Type B pancreatic cell (in vitro differentiated cells): ENCODE measurements around the gene CHAF1A. TPM values are rescaled to one million over a fixed set of nuclear protein-coding genes. Genes with fewer than 3 reads are reported as not detected.

ENCODE experiments used
- DNase-seq: peaks from one replicate; pipeline ENCODE4 v3.0.0; 2021; ENCODE audit warnings: mixed read lengths; ENCODE audit not compliant: unreplicated experiment; ENCODE audit errors: extremely low spot score
- H3K27ac Mint-ChIP-seq: 2 replicates; pipeline ENCODE4 v1.8.0; 2021; ENCODE audit warnings: mild to moderate bottlenecking, mixed read lengths
- H3K27me3 Mint-ChIP-seq: 2 replicates; pipeline ENCODE4 v1.8.0; 2021; ENCODE audit warnings: mixed read lengths
- H3K36me3 Mint-ChIP-seq: 2 replicates; pipeline ENCODE4 v1.8.0; 2021; ENCODE audit warnings: mixed read lengths
- H3K4me1 Mint-ChIP-seq: one replicate; pipeline ENCODE4 v1.8.0; 2021; ENCODE audit warnings: mixed read lengths; ENCODE audit not compliant: unreplicated experiment
- H3K4me3 Mint-ChIP-seq: 2 replicates; pipeline ENCODE4 v1.8.0; 2021; ENCODE audit warnings: mild to moderate bottlenecking, mixed read lengths
- H3K9me3 Mint-ChIP-seq: 2 replicates; pipeline ENCODE4 v1.8.0; 2021; ENCODE audit warnings: mixed read lengths
- CTCF ChIP-seq: fragments of 200-600 bp; sonication (generic); conservative IDR thresholded peaks from 2 replicates; pipeline ENCODE4 v1.5.0; 2021; ENCODE audit warnings: antibody characterized with exemption, mild to moderate bottlenecking
- total RNA-seq: library from RNA; stranded (reverse); gene quantifications from 2 replicates; pipeline ENCODE4 v1.2.1, GENCODE V29; 2021; ENCODE audit warnings: low replicate concordance

CHAF1A gene
- total RNA-seq, 1 donor from 2014 or later = 46.3 TPM

GRCh38 chr19:4357921-4358326 is 44.5 kb upstream of the CHAF1A start:
- no peak for DNase-seq
- H3K4me1 Mint-ChIP-seq = no peaks in the 10 kb centered on the region
- no peaks in the 10 kb centered on the region for H3K27me3 Mint-ChIP-seq
- H3K9me3 Mint-ChIP-seq = no peaks in the 10 kb centered on the region
- H3K36me3 Mint-ChIP-seq = no peaks in the 10 kb centered on the region
- H3K27ac Mint-ChIP-seq = no peak overlapping the region
- no peak overlapping the region for H3K4me3 Mint-ChIP-seq
- no peak for TF ChIP-seq CTCF

DNA sequence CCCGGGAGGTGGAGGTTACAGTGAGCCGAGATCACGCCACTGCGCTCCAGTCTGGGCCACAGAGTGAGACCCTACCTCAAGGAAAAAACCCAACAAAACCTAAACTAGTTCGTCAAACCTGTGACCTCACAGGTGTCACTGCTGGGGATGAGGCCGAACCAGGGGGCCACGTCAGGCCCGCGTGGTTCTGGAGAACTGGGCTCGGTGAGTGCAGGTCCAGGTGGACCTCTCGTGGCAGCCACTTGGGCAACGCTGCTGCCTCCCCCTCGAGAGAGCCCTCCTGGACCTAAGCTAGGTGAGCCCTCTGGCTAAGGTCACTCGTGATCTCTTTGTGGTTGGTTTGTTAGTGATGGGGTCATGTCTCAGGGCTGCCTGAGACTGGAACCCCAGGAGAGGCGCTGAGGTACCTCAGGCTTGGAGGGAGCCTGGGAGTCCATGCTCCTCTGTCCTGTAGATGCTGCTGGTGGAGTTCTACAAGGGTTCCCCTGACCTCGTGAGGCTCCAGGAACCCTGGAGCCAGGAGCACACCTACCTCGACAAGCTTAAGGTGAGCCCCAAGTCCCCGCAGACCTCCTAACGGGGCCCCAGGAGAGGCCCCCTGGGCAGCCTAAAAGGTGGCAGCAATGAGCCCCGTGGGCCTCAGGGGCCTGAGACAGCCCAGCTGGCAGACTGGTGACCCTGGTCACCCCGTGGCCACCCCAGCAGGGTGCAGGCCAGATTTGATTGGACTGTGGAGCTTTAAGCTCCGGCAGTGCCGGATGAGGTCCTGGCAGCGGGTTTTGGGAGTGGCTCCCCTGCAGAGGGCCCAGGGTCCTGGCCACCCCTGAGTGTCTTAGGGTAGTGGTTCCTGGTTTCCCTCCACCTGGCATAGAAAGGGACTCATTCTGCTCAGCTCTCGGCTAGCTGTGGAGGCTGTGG is 43.5 kb upstream of the CHAF1A start:
- Mint-ChIP-seq H3K4me3 (no peak overlapping the region), H3K4me1 (no peaks in the 10 kb centered on the region), H3K36me3 (no peaks in the 10 kb centered on the region), H3K27me3 (no peaks in the 10 kb centered on the region), H3K9me3 (no peaks in the 10 kb centered on the region), H3K27ac (no peak overlapping the region)
- no peak for DNase-seq
- TF ChIP-seq CTCF = no peak

GRCh38 chr19:4359627-4360000 is 42.8 kb upstream of the CHAF1A start:
- Mint-ChIP-seq H3K36me3 (no peaks in the 10 kb centered on the region), H3K27me3 (no peaks in the 10 kb centered on the region), H3K4me1 (no peaks in the 10 kb centered on the region), H3K4me3 (no peak overlapping the region), H3K9me3 (no peaks in the 10 kb centered on the region), H3K27ac (no peak overlapping the region)
- TF ChIP-seq CTCF = no peak
- DNase-seq = no peak

GRCh38 chr19:4360081-4360569 is 42.3 kb upstream of the CHAF1A start:
- peak overlapping the region; percentile 70 for H3K27ac Mint-ChIP-seq
- H3K4me3 Mint-ChIP-seq = peak overlapping the region; percentile 44
- no peaks in the 10 kb centered on the region for H3K4me1 Mint-ChIP-seq
- no peaks in the 10 kb centered on the region for H3K36me3 Mint-ChIP-seq
- H3K27me3 Mint-ChIP-seq = no peaks in the 10 kb centered on the region
- no peaks in the 10 kb centered on the region for H3K9me3 Mint-ChIP-seq
- DNase-seq = no peak
- TF ChIP-seq CTCF = no peak

GRCh38 chr19:4360641-4361151 is 41.7 kb upstream of the CHAF1A start:
- H3K9me3 Mint-ChIP-seq = no peaks in the 10 kb centered on the region
- H3K36me3 Mint-ChIP-seq = no peaks in the 10 kb centered on the region
- H3K4me1 Mint-ChIP-seq = no peaks in the 10 kb centered on the region
- peak overlapping the region; percentile 70 for H3K27ac Mint-ChIP-seq
- H3K27me3 Mint-ChIP-seq = no peaks in the 10 kb centered on the region
- peak overlapping the region; percentile 44 for H3K4me3 Mint-ChIP-seq
- TF ChIP-seq CTCF = no peak
- DNase-seq = no peak
